Parathyroid adenoma (tissue), 2 donors: ENCODE measurements around the gene TRIP10.
A peak's percentile ranks its signal among the peaks of the same experiment; 100 is the strongest.
"Not testable (repeated sequence)": the region's sequence is repeated elsewhere in the genome, so short reads cannot be mapped to it uniquely, and the experiment has no call there.

ENCODE experiments used
- H2AFZ ChIP-seq: fragments of 300-600 bp; sonication (generic); one replicate; pipeline ENCODE4 v1.7.0; 2017; ENCODE audit warnings: antibody characterized with exemption, mild to moderate bottlenecking
- H3K27ac ChIP-seq: fragments of 300-600 bp; sonication (generic); one replicate; pipeline ENCODE4 v1.7.0; 2017
- H3K27me3 ChIP-seq: fragments of 300-600 bp; sonication (generic); one replicate; pipeline ENCODE4 v1.7.0; 2017; ENCODE audit warnings: low read length; ENCODE audit not compliant: control insufficient read depth, insufficient read depth
- H3K36me3 ChIP-seq: fragments of 300-600 bp; sonication (generic); one replicate; pipeline ENCODE4 v1.7.0; 2017; ENCODE audit warnings: low read length; ENCODE audit not compliant: control insufficient read depth, insufficient read depth
- H3K4me1 ChIP-seq: fragments of 300-600 bp; sonication (generic); one replicate; pipeline ENCODE4 v1.7.0; 2017; ENCODE audit warnings: control low read depth
- H3K4me2 ChIP-seq: fragments of 300-600 bp; sonication (generic); one replicate; pipeline ENCODE4 v1.7.0; 2017; ENCODE audit warnings: low read length
- H3K4me3 ChIP-seq: fragments of 300-600 bp; sonication (generic); one replicate; pipeline ENCODE4 v1.7.0; 2017; ENCODE audit warnings: low read depth, low read length
- H3K79me2 ChIP-seq: fragments of 300-600 bp; sonication (generic); one replicate; pipeline ENCODE4 v1.7.0; 2017; ENCODE audit warnings: control low read depth
- H3K9ac ChIP-seq: fragments of 300-600 bp; sonication (generic); one replicate; pipeline ENCODE4 v1.7.0; 2017; ENCODE audit warnings: mild to moderate bottlenecking
- H3K9me3 ChIP-seq: fragments of 300-600 bp; sonication (generic); one replicate; pipeline ENCODE4 v1.7.0; 2017; ENCODE audit warnings: low read length; ENCODE audit not compliant: control insufficient read depth
- TF ChIP-seq, protein P1 (sequence below): fragments of 300-600 bp; sonication (generic); IDR thresholded peaks from one replicate; pipeline ENCODE4 v1.7.0; 2017; ENCODE audit warnings: antibody characterized with exemption, mild to moderate bottlenecking
- donor health status: primary hyperparathyroidism.

Gene TRIP10

DNA sequence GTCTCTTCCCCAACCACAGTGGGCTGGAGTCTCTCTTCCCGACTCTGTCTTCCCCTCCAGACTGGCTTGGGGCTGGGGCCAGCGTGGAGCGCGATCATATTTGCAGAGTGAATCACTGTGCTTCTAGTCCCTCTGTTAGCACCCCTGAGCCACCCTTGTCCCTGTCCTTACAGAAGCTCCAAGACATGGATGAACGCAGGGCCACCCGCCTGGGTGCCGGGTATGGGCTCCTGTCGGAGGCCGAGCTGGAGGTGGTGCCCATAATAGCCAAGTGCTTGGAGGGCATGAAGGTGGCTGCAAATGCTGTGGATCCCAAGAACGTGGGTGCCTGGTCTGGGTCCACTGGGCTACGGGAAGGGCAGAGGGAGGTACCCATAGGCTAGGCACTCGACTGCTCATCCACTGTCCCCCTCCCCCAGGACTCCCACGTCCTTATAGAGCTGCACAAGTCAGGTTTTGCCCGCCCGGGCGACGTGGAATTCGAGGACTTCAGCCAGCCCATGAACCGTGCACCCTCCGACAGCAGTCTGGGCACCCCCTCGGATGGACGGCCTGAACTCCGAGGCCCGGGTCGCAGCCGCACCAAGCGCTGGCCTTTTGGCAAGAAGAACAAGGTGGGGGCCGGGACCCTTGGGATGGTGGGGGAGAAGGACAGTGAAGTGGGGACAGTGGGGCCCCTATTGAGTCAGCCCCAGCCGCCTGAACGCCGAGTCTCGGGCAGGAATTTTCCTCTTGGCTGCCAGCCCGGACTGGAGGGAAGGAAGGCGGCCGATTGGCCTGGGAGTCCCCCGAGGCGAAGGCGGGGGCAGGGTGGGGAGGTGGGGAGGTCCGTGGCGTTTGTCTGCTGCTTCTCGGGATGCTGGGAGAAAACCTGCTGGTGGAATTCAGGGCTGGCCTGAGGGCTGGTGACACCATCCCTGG, 5.2 kb downstream of the TRIP10 start:
- Histone ChIP-seq H3K4me2 (peak overlapping the region; percentile 40), H3K4me1 (peaks cover 11% of the 10 kb centered on the region), H3K27ac (peak overlapping the region; percentile 51), H3K27me3 (no peaks in the 10 kb centered on the region), H3K9me3 (no peaks in the 10 kb centered on the region), H3K36me3 (no peaks in the 10 kb centered on the region), H3K79me2 (peaks cover 2% of the 10 kb centered on the region), H3K9ac (no peak overlapping the region), H3K4me3 (no peak overlapping the region), H2AFZ (peak overlapping the region; percentile 83)
- TF ChIP-seq, protein P1, sequence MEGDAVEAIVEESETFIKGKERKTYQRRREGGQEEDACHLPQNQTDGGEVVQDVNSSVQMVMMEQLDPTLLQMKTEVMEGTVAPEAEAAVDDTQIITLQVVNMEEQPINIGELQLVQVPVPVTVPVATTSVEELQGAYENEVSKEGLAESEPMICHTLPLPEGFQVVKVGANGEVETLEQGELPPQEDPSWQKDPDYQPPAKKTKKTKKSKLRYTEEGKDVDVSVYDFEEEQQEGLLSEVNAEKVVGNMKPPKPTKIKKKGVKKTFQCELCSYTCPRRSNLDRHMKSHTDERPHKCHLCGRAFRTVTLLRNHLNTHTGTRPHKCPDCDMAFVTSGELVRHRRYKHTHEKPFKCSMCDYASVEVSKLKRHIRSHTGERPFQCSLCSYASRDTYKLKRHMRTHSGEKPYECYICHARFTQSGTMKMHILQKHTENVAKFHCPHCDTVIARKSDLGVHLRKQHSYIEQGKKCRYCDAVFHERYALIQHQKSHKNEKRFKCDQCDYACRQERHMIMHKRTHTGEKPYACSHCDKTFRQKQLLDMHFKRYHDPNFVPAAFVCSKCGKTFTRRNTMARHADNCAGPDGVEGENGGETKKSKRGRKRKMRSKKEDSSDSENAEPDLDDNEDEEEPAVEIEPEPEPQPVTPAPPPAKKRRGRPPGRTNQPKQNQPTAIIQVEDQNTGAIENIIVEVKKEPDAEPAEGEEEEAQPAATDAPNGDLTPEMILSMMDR: no peak

- H3K4me2 ChIP-seq: no peak overlapping the region
- H3K9me3 ChIP-seq: no peaks in the 10 kb centered on the region
- peaks cover 2% of the 10 kb centered on the region for H3K79me2 ChIP-seq
- H3K27ac ChIP-seq: no peak overlapping the region
- H3K4me3 ChIP-seq: no peak overlapping the region
- no peak overlapping the region for H3K9ac ChIP-seq
- TF ChIP-seq, protein P1: no peak
- no peak overlapping the region for H2AFZ ChIP-seq
- H3K4me1 ChIP-seq: peaks cover 11% of the 10 kb centered on the region
- no peaks in the 10 kb centered on the region for H3K27me3 ChIP-seq
- H3K36me3 ChIP-seq: no peaks in the 10 kb centered on the region
Observed at GRCh38 chr19:6745965-6746364, 6.5 kb downstream of the TRIP10 start.

DNA sequence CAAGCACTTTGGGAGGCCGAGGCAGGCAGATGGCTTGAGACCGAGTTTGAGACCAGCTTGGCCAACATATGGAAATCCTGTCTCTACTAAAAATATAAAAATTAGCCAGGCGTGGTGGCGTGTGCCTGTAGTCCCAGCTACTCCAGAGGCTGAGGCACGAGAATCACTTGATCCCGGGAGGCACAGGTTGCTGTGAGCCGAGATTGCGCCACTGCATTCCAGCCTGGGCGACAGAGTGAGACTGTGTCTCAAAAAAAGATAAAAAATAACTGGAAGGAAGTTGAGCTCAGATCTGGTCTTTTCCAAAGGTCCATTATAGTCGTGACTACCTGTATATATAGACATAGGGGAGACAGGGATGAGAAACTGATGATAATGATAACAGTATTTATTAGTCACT, 9.1 kb downstream of the TRIP10 start:
- H3K79me2 ChIP-seq, H3K27me3 ChIP-seq, H3K4me3 ChIP-seq, H3K9ac ChIP-seq, H3K27ac ChIP-seq, H3K4me2 ChIP-seq, H3K36me3 ChIP-seq, H3K9me3 ChIP-seq, H2AFZ ChIP-seq: not testable (repeated sequence)
- H3K4me1 ChIP-seq: peaks cover 11% of the 10 kb centered on the region

- Histone ChIP-seq H3K79me2 (peaks cover 2% of the 10 kb centered on the region), H2AFZ (no peak overlapping the region), H3K9ac (no peak overlapping the region), H3K36me3 (no peaks in the 10 kb centered on the region), H3K4me1 (peaks cover 5% of the 10 kb centered on the region), H3K4me3 (no peak overlapping the region), H3K4me2 (no peak overlapping the region), H3K9me3 (no peaks in the 10 kb centered on the region), H3K27ac (no peak overlapping the region), H3K27me3 (no peaks in the 10 kb centered on the region)
- TF ChIP-seq, protein P1: no peak
Observed at GRCh38 chr19:6750062-6750461, 10.6 kb downstream of the TRIP10 start.

DNA sequence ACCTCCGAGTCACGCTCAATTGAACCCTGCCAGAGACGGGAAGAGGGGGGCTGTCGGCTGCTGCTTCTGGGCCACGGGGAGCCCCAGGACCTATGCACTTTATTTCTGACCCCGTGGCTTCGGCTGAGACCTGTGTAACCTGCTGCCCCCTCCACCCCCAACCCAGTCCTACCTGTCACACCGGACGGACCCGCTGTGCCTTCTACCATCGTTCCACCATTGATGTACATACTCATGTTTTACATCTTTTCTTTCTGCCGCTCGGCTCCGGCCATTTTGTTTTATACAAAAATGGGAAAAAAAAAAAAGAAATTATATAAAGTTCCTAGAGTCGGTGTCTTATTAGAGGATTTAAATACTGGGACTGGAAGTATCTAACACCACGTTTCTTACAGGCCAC, 11.7 kb downstream of the TRIP10 start:
- Histone ChIP-seq H3K79me2 (peaks cover under 1% of the 10 kb centered on the region), H3K36me3 (no peaks in the 10 kb centered on the region), H3K4me2 (no peak overlapping the region), H3K9me3 (no peaks in the 10 kb centered on the region), H3K27me3 (no peaks in the 10 kb centered on the region), H3K4me3 (no peak overlapping the region), H2AFZ (no peak overlapping the region), H3K9ac (no peak overlapping the region), H3K4me1 (no peaks in the 10 kb centered on the region), H3K27ac (no peak overlapping the region)
- TF ChIP-seq, protein P1: no peak
